ENCODE results near the gene KCNH2.

The KCNH2 gene

DNA sequence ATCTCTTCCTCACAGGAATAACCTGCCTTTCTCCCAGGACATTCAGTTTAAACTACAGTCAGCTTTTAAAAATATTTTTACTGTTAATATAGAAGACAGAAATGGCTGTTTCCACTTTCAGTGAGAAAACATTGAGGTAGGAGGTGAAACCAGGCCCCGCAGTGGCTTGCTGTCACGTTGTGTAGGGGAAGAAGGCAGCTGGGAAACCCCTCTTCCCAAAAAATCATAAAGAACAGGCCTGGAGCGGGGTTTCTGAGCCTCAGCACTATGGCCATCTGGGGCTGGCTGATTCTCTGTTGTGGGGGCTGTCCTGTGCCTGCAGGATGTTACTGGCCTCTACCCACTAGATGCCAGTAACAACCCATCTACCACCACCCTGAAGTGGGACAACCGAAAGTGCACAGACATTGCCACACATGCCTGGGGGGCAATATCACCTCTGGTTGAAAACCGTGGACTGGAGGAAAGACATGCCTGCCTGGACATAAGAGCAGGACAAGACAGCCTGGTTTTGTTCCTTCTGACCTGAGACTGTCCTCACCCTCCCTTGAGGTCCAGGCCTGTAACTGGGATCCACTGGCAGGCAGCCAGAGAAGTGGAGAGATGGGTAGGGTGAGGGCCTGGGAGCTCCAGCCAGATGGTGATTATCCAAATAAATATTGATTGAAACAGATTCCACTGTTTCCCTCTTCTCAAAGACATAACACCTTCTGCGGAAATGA, 43.9 kb downstream of the KCNH2 start:
- H3K4me3 ChIP-seq (replicated peaks; ENCODE audit: low read depth, low read length) = no peak overlapping the region
- DNase-seq (ENCODE audit: extremely low read depth, low read depth) = no peak
- TF ChIP-seq, protein P1, sequence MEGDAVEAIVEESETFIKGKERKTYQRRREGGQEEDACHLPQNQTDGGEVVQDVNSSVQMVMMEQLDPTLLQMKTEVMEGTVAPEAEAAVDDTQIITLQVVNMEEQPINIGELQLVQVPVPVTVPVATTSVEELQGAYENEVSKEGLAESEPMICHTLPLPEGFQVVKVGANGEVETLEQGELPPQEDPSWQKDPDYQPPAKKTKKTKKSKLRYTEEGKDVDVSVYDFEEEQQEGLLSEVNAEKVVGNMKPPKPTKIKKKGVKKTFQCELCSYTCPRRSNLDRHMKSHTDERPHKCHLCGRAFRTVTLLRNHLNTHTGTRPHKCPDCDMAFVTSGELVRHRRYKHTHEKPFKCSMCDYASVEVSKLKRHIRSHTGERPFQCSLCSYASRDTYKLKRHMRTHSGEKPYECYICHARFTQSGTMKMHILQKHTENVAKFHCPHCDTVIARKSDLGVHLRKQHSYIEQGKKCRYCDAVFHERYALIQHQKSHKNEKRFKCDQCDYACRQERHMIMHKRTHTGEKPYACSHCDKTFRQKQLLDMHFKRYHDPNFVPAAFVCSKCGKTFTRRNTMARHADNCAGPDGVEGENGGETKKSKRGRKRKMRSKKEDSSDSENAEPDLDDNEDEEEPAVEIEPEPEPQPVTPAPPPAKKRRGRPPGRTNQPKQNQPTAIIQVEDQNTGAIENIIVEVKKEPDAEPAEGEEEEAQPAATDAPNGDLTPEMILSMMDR (IDR thresholded peaks at IDR 0.05; ENCODE audit: low read depth, low read length, missing control alignments) = no peak

DNA sequence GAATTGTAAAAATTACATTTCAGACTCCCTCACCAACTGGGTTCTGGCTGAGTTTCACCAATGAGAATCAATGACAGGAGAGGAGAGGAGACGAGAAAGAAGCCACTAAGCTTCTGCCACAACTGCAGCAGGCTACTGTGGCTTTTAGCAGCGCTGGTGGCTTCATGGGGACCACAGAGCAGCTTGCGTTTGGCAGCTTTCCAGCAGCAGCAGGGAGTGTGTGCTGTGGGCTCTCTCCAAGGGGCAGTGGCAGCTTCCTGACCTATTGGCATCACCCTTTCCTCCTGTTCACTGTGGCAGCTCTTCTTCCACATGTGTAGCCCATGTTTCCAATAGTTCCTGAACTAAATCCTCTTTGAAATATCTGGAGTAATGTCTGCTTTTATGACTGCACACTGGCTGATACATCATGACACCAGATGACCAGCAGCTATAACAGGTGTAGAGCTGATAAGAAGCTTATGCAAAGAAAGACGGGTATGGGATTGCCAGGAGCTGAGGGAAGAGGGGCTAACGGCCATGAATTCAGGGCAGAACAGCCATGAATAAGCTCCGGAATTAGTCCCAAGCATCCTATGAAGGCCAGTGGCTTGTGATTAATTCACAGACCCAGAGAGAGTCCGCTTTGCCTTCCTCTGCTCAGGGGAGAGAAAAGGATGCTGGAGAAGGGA, 46.8 kb downstream of the KCNH2 start:
- no peak overlapping the region for H3K4me3 ChIP-seq (replicated peaks; ENCODE audit: low read depth, low read length)
- TF ChIP-seq, protein P1 (IDR thresholded peaks at IDR 0.05; ENCODE audit: low read depth, low read length, missing control alignments) = no peak
- no peak for DNase-seq (ENCODE audit: extremely low read depth, low read depth)

DNA sequence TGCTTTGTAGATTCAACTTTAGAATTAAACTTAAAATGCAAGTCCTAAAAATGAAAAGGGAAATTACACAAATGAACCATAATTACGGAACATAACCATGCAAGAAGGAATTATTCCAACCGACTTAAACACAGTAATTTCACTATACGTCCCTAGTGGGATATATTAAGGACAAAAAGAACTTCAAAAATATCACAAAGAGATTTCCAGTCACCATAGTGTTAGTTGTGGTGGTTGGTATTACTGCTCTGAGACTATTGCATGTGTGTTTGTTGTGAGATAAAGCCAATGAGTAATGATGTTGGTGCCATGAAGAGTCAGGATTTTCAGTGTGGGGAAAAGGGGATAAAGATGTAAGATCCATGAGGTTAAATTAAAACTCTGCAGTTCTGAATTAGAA, 49.6 kb downstream of the KCNH2 start:
- TF ChIP-seq, protein P1 (IDR thresholded peaks at IDR 0.05; ENCODE audit: low read depth, low read length, missing control alignments) = no peak
- no peak for DNase-seq (ENCODE audit: extremely low read depth, low read depth)
- no peak overlapping the region for H3K4me3 ChIP-seq (replicated peaks; ENCODE audit: low read depth, low read length)

DNA sequence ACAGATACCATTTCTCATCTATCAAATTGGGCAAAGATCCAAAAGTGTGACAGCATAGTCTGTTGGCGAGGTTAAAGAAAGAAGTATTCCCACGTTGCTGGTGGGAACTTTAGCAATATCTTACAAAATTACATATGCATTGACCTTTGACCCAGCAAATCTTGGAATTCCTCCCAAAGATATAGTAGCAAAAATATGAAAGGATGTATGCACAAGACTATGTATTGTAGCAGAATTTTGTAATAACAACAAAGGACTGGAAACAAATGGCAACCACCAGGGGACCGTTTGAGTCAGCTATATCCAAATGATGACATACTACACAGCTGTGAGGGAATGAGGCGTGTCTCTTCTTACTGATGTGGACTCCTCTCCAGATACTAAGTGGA, 50.2 kb downstream of the KCNH2 start:
- TF ChIP-seq, protein P1 (IDR thresholded peaks at IDR 0.05; ENCODE audit: low read depth, low read length, missing control alignments) = no peak
- no peak for DNase-seq (ENCODE audit: extremely low read depth, low read depth)
- no peak overlapping the region for H3K4me3 ChIP-seq (replicated peaks; ENCODE audit: low read depth, low read length)

DNA sequence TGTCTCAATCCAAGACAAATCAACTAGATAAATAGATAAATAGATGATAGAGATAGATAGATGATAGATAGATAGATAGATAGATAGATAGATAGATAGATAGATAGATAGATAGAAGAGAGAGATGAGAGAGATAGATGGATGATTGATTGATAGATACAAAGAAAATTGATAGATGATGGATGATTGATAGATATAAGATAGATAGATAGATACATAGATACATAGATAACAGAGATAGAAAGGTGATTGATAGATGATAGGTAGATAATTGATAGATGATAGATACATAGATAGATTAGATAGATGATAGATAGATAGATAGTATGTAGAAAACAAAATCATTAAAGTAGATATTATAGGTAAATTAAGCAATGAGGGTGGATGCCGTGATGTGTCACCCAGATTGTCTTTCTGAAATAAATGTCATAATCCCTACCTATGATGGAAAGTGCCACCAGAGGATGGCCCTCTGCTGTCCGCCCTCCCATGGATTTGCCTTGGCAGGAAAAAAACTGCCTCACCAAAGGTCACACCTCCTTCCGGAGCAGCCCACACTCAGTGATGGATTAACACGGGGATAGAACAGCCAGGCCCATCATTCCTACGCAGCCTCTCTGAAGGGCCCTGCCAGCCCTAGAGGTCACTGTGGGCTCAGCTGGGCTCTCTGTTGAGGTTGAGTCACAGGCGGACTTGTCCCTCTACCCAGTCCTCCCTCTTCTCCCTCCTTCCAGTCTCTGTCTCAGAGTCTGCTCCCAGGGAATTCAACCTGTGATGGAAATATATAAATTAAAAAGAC, 50.8 kb downstream of the KCNH2 start:
- TF ChIP-seq, protein P1 (IDR thresholded peaks at IDR 0.05; ENCODE audit: low read depth, low read length, missing control alignments) = no peak
- no peak for DNase-seq (ENCODE audit: extremely low read depth, low read depth)
- no peak overlapping the region for H3K4me3 ChIP-seq (replicated peaks; ENCODE audit: low read depth, low read length)

DNA sequence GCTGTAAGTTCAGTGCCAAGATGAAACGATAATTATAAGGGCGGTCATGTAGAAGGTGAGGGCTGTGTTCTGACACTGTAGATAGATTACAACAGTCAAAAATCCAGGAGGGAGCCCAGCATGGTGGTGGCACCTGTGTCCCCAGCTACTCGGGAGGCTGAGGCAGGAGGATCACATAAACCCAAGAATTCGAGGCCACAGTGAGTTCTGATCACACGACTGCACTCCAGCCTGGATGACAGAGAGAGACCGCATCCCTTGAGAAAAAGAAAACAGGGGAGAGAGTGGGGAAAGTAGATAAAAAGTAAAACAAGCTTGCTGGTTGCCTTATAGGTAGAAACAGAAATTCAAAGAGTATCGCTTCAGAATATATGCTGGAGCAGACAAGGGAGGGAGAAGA, 52.1 kb downstream of the KCNH2 start:
- no peak for DNase-seq (ENCODE audit: extremely low read depth, low read depth)
- H3K4me3 ChIP-seq (replicated peaks; ENCODE audit: low read depth, low read length) = no peak overlapping the region
- TF ChIP-seq, protein P1 (IDR thresholded peaks at IDR 0.05; ENCODE audit: low read depth, low read length, missing control alignments) = no peak

Data from HFF-Myc (cell line).